ENCODE data around the gene MIA. TPM values are rescaled to one million over a fixed set of nuclear protein-coding genes. Genes with fewer than 3 reads are reported as not detected.

Gene MIA
- total RNA-seq, 1 experiment from 2014 or later: not detected

- H4K5ac ChIP-seq (ENCODE audit: insufficient read length, low read depth, low read length): no peak overlapping the region
- Mint-ChIP-seq H3K4me1 (peaks cover 23 to 33% of the 10 kb centered on the region in 2 experiments), H3K27ac (peak overlapping the region in 2 of 3 experiments; percentile 68 to 100; a peak in 2 of 7 replicates), H3K27me3 (ENCODE audit: low read depth) (no peaks in the 10 kb centered on the region), H3K36me3 (ENCODE audit: insufficient read depth in 1 of 3, low read depth in 3 of 3) (peaks cover 3 to 6% (median 4%) of the 10 kb centered on the region in 3 experiments; a peak in 5 of 7 replicates), H3K4me3 (peak overlapping the region in 1 of 2 experiments; percentile 55; a peak in 1 of 5 replicates), H3K9me3 (peaks cover 0 to 2% of the 10 kb centered on the region in 2 experiments; a peak in 3 of 5 replicates)
- H4K91ac ChIP-seq (ENCODE audit: insufficient read length, low read depth, low read length): no peak overlapping the region
- H2AK5ac ChIP-seq (ENCODE audit: insufficient read length, low read length): no peak overlapping the region
- no peak for DNase-seq
- no peak overlapping the region for H3K23ac ChIP-seq (ENCODE audit: insufficient read length, low read depth, low read length)
- H3K9me3 ChIP-seq (ENCODE audit: control insufficient read depth, low read depth, low read length): no peaks in the 10 kb centered on the region
- H3K18ac ChIP-seq (ENCODE audit: insufficient read length, low read depth, low read length): no peak overlapping the region
- no peak overlapping the region for H2BK5ac ChIP-seq (ENCODE audit: insufficient read length, low read length)
- no peak overlapping the region for H4K8ac ChIP-seq (replicated peaks; ENCODE audit: insufficient read length, low read depth, low read length)
- no peaks in the 10 kb centered on the region for H3K79me1 ChIP-seq (ENCODE audit: insufficient read depth, low read depth, low read length, poor library complexity, severe bottlenecking)
- H3K14ac ChIP-seq (ENCODE audit: insufficient read depth, low read length): no peak overlapping the region
- H3T11ph ChIP-seq (ENCODE audit: low read length): no peak overlapping the region
- H3K27me3 ChIP-seq (ENCODE audit: insufficient read depth, low read length): no peaks in the 10 kb centered on the region
- H2BK20ac ChIP-seq (ENCODE audit: low read depth, low read length, poor library complexity, severe bottlenecking): no peak overlapping the region
- no peak for TF ChIP-seq CTCF (conservative IDR thresholded peaks at IDR 0.05)
- H3K79me2 ChIP-seq (ENCODE audit: insufficient read depth, low read length): no peaks in the 10 kb centered on the region
- H2BK120ac ChIP-seq (ENCODE audit: low read depth, low read length, poor library complexity, severe bottlenecking): no peak overlapping the region
- H3K27ac ChIP-seq (ENCODE audit: insufficient read length, low read depth, low read length): no peak overlapping the region
- no CpG with 5 or more reads among the region's 7 CpGs for WGBS (ENCODE audit: extremely low coverage, insufficient read length, low lambda C conversion rate)
- no peak overlapping the region for H3K4ac ChIP-seq (ENCODE audit: low read depth, low read length)
- no peak overlapping the region for H3K56ac ChIP-seq (ENCODE audit: insufficient read length, low read depth, low read length)
- H2BK15ac ChIP-seq (ENCODE audit: low read depth, low read length): no peak overlapping the region
- H3K9ac ChIP-seq (ENCODE audit: extremely low read depth, insufficient read length, low read length): no peak overlapping the region
- no peaks in the 10 kb centered on the region for H4K20me1 ChIP-seq (ENCODE audit: control insufficient read depth, insufficient read depth, insufficient read length)
- no peak overlapping the region for H2AFZ ChIP-seq (ENCODE audit: low read length)
- H3K4me2 ChIP-seq (ENCODE audit: insufficient read depth, insufficient read length, low read length): peak overlapping the region; percentile 80
- H3K23me2 ChIP-seq (ENCODE audit: insufficient read length, low read depth, low read length, poor library complexity, severe bottlenecking): peaks cover 4% of the 10 kb centered on the region
- 0 out of 2 replicates have a peak, but pooled peaks cover 2% of the 10 kb centered on the region for H3K4me1 ChIP-seq (ENCODE audit: insufficient read depth, low read length)
- no peak overlapping the region for H2BK12ac ChIP-seq (ENCODE audit: insufficient read length, low read depth, low read length)
Measured at GRCh38 chr19:40776364-40776763, 1.0 kb downstream of the MIA start.
